CD4-positive, alpha-beta T cell treated with Interleukin-1 beta for 1 hour (primary cell): ENCODE data around the gene VAV3.
"Not testable (repeated sequence)": the region's sequence is repeated elsewhere in the genome, so short reads cannot be mapped to it uniquely, and the experiment has no call there.

Experiments used
- DNase-seq, 2 donors: peaks; one replicate each; pipeline ENCODE4 v3.0.0-alpha.2; 2020 to 2022

The VAV3 gene

DNA sequence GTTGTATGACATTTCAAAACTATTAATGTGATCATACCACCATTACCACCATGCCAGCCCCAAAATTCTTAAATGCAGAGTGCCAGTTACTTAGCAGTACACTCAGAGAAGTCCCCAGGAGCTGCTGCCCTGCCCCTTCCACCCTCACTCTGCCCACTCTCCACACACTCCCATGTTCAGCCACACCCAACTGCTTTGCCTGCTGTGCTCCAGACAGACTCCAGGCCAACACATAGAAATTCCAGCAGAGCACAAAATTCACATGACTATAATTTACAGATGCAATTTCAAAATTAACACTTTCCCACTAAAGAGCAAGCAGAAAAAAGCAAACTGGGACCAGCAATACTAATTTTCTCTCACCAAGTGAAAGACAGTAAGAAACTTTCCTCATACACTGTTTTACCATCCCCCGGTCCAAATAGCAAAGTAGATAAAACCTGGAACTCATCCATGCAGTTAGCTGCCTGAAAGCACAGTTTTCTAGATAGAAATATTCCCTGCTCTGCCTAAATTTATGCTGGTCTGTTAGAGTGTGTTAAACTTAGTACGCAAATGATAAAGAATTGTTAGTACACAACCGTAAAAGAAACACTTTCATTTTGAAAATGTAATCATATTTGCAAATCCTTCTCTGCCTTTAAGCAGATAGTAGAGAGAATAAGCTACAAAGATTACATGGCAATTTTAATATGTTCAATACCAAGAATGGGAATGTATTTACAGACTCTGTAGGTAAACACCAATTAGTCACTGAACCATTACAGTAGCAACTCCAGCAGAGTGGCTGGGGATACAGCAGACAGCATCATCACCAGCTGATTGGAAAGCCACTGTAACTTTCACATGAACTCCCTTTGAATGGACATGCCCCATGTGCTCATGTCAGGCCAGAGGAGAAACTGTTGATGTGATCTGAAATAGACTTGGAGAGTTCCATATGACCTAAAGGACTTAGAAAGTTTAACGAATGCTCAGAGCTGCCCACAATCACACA is 176.5 kb downstream of the VAV3 start:
- no peak for DNase-seq

GRCh38 chr1:107787299-107787698 is 177.7 kb downstream of the VAV3 start:
- peak; percentile 43 to 56 for DNase-seq

DNA sequence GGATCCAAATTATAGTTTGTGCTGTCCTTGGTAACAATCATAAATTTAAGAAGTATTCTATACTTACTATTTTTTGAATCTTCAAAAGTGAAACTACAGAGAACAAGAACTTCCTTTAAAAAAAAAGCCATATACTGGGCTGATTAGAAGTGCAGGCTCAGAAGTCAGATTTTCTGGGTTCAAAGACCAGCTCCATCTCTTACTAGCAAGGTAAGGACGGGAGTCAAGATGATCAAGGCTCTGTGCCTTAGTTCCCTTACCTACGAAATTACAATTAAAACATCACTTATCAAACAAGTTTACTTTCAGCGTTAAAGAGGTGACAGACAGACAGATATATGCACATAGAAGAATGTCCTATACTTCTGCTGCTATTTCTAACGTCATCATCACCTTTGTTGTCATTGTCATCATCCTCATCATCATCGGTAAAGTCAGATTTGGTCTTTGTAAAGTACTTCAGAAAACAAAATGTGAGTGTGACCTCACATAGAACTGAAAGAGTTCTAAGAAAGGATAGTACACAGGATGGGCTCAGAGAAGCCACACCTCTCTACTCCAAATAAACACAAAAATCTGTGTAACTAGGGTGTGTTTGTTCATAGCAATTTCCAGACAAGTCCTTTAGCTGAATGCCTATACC is 178.7 kb downstream of the VAV3 start:
- DNase-seq = peak; percentile 23 to 73

DNA sequence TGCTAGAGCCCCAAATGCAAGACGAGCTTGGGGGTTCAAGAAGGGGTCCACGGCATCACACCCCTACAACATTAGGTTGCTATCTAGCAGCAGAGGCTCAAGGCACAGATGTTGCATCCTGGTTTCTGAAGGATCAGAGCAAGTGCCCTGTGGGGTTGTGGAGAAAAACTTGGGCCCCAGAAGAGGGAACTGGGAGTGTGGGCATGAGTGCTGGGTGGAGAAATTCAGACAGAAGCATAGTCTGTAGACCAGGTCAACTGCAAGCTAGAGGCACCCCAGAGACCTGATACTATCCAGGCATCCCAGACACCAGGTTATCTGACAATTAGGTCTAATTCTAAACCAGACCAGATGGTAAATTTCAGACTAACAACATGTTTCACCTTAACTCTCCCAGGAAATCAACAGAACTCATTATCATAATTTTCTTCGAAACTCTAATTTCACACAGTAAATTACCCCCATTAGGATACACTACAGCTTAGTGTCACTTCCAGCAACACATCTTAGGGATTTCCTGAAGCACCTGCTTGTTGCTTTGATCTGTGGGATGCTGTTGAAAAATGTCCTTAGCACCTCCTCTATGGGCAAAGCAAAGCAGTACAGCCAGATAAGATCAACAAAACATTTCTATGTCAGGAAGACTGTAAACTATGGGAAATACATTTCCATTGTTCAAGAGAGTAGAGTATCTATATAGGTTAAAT is 179.3 kb downstream of the VAV3 start:
- DNase-seq = peak in 1 of 2 donors; percentile 48

DNA sequence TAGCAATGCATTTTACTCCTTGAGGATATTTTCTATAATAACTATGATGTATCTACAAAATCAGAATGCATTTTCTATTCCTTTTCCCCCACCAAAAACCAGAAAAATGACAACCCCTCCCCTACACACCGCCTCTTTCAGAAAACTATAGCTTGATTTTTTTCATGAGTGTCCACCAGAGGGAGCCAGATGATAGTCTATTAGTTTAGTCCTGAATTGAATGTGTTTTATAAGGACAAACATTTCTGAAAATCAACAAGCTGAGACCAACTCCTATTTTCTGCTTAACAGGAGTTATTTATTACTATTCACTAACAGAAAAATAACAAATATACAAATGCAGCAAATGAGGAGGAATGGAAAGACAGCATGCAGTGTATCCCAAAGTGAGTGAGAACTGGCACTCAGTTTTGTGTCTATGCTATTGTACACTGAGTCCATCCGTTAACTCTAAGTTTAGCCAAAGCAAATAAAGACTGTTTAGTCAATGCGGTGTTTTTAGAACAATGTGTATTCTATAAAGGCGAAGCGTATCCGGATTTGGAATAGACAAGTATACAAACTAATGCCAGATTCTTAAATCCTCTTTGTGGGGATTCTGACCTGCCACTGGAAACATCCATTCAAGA is 182.6 kb downstream of the VAV3 start:
- peak; percentile 30 to 74 for DNase-seq

- DNase-seq = no peak
Measured at GRCh38 chr1:107781245-107781644, 183.7 kb downstream of the VAV3 start.

DNA sequence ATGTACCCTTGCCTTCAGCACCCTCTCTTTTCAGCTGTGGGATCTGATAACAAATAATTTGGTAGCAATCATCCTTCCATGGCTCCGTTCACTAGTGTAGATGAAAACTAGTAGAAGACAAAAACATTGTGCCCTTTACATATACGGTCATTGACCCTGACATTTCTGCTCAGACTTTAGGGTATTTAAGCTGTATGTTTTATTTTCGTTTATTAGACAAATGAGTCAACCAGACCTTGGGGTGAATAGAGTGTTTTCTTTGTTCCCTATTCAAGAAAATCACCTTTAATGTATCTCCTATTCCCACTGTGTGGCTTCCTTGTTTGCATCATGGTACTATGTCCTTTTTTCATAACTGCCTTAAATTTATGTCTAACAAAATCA is 187.3 kb downstream of the VAV3 start:
- DNase-seq = no peak

DNA sequence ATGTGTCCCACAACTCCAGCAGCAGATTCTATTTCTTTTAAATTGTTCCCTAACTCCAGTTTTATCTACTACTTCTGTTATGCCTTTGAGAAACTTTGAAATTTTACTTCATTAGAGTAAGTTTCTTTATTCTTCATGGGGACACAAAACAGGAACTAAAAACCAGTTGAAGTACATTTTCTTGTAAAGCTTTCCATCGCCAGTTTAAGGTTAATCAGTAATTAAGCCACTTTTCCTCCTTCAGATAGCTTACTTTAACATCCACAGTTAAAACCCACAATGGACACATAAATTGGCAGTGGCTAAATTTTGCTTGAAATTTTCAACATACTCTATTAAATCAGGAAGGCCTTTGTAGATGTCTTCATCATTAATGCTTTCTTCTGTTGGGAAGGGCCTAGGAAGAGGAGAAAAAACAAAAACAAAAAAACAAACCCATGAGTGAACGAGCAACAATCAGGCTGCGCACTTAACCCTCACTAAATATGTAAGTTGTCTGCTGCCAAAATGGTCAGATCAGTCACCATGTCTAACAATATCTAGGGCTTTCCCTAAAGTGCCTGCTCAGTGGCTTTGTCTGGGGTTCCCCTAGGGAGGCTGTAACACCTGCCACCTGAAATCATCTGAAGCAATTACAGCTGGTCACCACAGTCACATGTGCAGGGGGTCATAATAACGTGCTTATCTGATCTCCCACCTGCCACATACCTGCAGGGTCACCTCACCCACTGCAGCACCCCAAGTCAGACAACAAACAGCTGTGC is 187.9 kb downstream of the VAV3 start:
- DNase-seq = peak in 1 of 2 donors; percentile 37

DNA sequence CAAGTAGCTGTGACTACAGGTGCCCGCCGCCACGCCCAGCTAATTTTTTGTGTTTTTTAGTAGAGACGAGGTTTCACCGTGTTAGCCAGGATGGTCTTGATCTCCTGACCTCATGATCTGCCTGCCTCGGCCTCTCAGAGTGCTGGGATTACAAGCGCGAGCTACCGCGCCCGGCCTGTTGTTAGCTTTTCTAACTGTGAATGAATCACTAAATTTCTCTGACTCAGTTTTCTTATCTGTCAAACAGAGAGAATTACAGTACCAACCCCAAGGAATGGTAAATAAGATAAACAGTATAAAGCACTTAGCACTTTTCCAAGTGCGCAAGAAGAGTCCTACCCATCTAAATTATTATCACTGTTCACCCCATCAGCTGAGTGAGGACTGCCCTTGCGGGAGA is 193.6 kb downstream of the VAV3 start:
- DNase-seq = no peak

DNA sequence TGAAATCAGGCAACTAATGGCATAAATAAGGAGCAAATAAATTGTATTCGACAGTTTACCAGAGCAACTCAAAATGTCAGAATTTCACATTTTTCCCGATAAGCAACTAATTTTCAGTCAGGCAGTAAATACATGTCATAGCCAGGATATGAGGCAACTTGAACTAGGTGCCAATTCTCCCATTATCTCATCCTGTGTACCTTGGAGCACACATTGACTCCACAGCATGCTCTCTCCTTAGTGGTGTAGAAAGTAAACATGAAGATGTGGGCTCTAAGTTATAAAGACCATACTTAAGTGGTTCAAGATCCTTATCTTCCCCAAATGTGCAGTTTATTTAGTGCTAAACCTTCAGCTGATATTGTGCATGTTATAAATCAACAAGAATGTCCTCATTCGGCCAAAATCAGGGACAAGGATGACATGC is 197.8 kb downstream of the VAV3 start:
- DNase-seq = no peak

DNA sequence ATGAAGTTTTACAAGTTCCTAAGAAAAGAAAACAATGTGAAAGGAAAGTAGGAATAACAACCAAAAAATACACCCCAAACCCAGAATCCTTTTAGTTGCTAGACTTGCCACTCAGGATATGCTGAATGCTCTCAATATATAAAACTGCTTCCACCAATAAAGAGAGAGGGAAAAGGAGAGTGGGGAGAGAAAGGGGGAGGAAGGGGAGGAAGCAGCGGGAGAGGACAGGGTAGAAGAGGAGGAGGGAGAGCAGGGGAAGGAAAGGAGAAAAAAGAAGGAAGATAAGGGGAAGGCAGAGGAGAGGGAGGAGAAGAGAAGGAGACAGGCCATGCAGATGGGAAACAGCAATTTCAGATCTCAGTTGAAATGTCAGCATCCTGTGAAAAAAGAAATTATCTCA is 198.4 kb downstream of the VAV3 start:
- no peak for DNase-seq

- DNase-seq = no peak
Measured at GRCh38 chr1:107762751-107763390, 202.1 kb downstream of the VAV3 start.

DNA sequence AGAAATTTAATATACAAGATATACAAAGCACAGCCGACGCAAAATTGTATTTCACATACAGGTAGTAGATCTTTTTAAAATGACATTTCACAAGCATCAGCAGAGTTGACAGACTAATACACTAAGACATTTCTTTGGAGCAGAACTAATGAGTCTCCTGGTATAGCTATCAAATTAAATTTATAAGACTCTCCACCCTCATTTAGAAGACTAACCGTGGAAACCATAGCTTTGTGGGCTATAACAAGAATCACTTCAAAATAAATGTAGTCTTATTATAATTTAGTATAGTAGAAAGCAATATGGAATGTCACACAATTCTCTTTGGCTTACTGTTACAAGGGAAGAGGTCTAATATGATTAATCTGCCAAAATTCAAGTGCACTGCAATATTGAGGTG is 204.9 kb downstream of the VAV3 start:
- DNase-seq = no peak

GRCh38 chr1:107750364-107750959 is 214.5 kb downstream of the VAV3 start:
- DNase-seq = peak; percentile 9 to 15

DNA sequence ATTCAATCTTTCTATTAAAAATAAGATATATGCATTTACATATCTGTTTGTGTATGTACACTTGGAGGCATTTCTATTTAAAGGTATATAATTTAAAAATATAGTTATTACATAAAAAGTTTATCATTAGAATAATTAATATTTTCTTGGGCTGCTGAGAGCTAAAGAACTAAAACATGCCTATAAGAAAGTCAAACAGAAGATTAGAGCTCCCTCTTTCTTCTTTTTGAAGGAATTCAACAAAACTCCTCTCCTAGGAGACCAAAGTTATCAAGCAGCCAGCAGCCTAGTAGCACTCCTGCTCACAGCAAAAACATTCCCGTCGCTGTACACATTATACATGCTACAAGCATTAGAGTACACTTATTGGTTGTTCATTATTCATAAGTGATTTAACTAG is 216.4 kb downstream of the VAV3 start:
- DNase-seq = no peak

DNA sequence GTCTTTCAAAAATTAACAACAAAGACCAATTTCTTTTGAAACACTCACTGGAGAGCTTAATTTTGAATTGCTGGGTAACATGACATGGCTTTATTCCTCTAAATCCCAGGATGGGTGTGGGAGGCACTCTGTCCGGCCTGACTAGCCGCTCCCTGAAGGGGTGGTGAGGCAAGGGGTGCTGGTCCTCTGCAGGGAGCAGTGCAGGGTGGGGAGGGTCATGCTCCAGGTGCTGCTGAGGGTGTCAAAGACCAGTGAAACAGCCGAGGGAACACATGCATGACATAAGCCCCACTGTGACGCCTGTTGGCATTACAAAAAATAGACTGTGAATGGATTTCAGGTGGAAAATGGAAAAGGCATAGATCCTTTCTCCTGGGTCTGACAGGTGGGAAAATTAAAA is 223.7 kb downstream of the VAV3 start:
- DNase-seq = no peak

- DNase-seq = no peak
Measured at GRCh38 chr1:107740579-107740978, 224.4 kb downstream of the VAV3 start.

GRCh38 chr1:107739651-107740050 is 225.3 kb downstream of the VAV3 start:
- DNase-seq = no peak

DNA sequence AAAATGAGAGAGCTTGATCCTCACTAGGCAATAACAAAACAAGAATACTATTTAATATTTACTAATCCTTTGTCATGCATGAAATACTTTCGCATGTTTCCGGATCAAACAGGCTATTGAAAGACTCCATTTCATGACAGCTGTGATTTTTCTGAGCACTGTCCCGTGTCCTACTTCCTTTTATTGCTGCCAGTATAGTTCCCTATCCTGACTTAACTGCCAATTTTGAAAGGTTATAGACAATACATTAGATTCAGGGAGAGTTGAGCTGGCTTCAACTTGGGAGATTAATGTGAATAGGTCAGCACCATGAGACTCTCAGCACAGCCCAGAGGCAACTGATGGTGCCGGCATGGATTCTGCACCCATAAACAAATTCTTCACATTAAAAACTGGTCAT is 225.8 kb downstream of the VAV3 start:
- no peak for DNase-seq

- not testable (repeated sequence) for DNase-seq
Measured at GRCh38 chr1:107733401-107733800, 231.6 kb downstream of the VAV3 start.

DNA sequence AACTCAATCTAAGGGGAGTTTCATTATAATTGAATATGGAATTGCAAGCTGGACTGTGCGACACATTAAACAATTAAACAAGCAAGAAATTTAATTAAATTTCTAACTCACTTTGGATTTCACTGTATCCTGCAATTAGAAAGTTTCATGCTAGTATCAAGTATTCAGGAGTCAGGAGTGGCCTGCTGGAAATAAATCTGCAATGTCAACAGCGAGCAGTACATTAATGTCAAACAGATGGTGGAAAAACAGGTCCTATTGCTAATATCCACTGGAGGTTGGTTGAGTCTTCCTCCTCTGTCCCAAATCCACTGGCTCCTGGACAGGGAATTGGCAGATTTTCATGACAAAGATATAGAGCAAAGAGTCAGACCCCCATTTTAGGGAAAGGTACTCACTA is 237.1 kb downstream of the VAV3 start:
- no peak for DNase-seq
